GM12878 (cell line): Measurements from ENCODE around the gene LRRC56. TPM values are rescaled to one million over a fixed set of nuclear protein-coding genes. Genes with fewer than 3 reads are reported as not detected.
A peak's percentile ranks its signal among the peaks of the same experiment; 100 is the strongest.

Experiments
- ATAC-seq: fragments of 200-7000 bp; cut with Tn5 transposase; 3 replicates; pipeline ENCODE4 v1.9.1; 2020; ENCODE audit warnings: mild to moderate bottlenecking, moderate library complexity
- BruUV-seq: library from RNA; stranded (reverse); fragments of 400-500 nt; replicated peaks from 2 replicates; lab custom pipeline; 2021; lab: Mats Ljungman, UMichigan
- CTCF ChIA-PET: fragments of 300-600 bp; sonication (Branson Sonifier 250); formaldehyde crosslinking; extraction: SDS; loops from one replicate; lab custom pipeline; 2021; ENCODE audit warnings: inconsistent platforms; lab: Yijun Ruan, JAX
- POLR2A ChIA-PET: fragments of 350-600 bp; formaldehyde crosslinking; extraction: SDS; loops from one replicate; lab custom pipeline; 2021; ENCODE audit warnings: inconsistent platforms; lab: Charles Lee
- RAD21 ChIA-PET: fragments of 300-600 bp; sonication (Branson Sonifier 250); formaldehyde crosslinking; loops from one replicate; lab custom pipeline; 2023; ENCODE audit warnings: antibody characterized with exemption; ENCODE audit not compliant: unreplicated experiment; lab: Charles Lee
- SMC1A ChIA-PET: fragments of 300-600 bp; sonication (Branson Sonifier 250); formaldehyde crosslinking; loops from one replicate; lab custom pipeline; 2023; ENCODE audit not compliant: unreplicated experiment, uncharacterized antibody; lab: Charles Lee
- DNase-seq: peaks from one replicate; pipeline ENCODE4 v3.0.0-alpha.2; 2011; ENCODE audit warnings: low read depth, low spot score
- FAIRE-seq: peaks from 3 replicates; lab custom pipeline; 2011; peaks lifted over from hg19 to GRCh38; lab: Jason Lieb, UNC
- H2AFZ ChIP-seq: 2 replicates; pipeline ENCODE4 v1.6.0; 2011; ENCODE audit warnings: low read depth, low read length, control low read depth; ENCODE audit not compliant: control insufficient read depth
- H3K27ac ChIP-seq: 2 replicates; pipeline ENCODE4 v1.5.1; 2011; ENCODE audit warnings: control low read depth; ENCODE audit not compliant: control insufficient read depth, insufficient read depth
- H3K27me3 ChIP-seq, 2 experiments: replicated peaks in 1 of 2; 2 replicates each; pipeline versions ENCODE4 v1.6.0 to v1.6.1; 2011; ENCODE audit warnings: low read length in 1 of 2; ENCODE audit not compliant: control insufficient read depth in 2 of 2, insufficient read depth in 2 of 2
- H3K36me3 ChIP-seq, 2 experiments: 2 replicates each; pipeline ENCODE4 v1.5.1; 2011; ENCODE audit warnings: low read length in 1 of 2; ENCODE audit not compliant: control insufficient read depth in 2 of 2, insufficient read depth in 2 of 2
- H3K4me1 ChIP-seq: 2 replicates; pipeline ENCODE4 v1.6.1; 2011; ENCODE audit warnings: mild to moderate bottlenecking, low read length, moderate library complexity, mixed read lengths; ENCODE audit not compliant: control insufficient read depth, insufficient read depth
- H3K4me2 ChIP-seq: 2 replicates; pipeline ENCODE4 v1.6.0; 2011; ENCODE audit warnings: control low read depth; ENCODE audit not compliant: control insufficient read depth, insufficient read depth
- H3K4me3 ChIP-seq: fragments of 200-600 bp; sonication (generic); 2 replicates; pipeline ENCODE4 v1.5.1; 2016
- H3K79me2 ChIP-seq: 2 replicates; pipeline ENCODE4 v1.6.0; 2011; ENCODE audit warnings: low read length; ENCODE audit not compliant: control insufficient read depth, insufficient read depth
- H3K9ac ChIP-seq: 2 replicates; pipeline ENCODE4 v1.8.0; 2011; ENCODE audit warnings: low read length, control low read depth, mixed read lengths; ENCODE audit not compliant: control insufficient read depth, insufficient read depth
- H3K9me3 ChIP-seq: replicated peaks from 3 replicates; pipeline ENCODE4 v1.5.1; 2011; ENCODE audit warnings: mild to moderate bottlenecking, low read length; ENCODE audit not compliant: control insufficient read depth, insufficient read depth
- H4K20me1 ChIP-seq: 2 replicates; pipeline ENCODE4 v1.6.0; 2011; ENCODE audit not compliant: control insufficient read depth, insufficient read depth
- BACH1 ChIP-seq: fragments of 450-650 bp; IDR thresholded peaks from 2 replicates; pipeline ENCODE4 v1.6.1; 2017; ENCODE audit warnings: mild to moderate bottlenecking, borderline replicate concordance
- BCL11A ChIP-seq: IDR thresholded peaks from 2 replicates; pipeline ENCODE4 v1.6.1; 2011; ENCODE audit warnings: low read depth, low read length
- DPF2 ChIP-seq: fragments of 450-650 bp; IDR thresholded peaks from 2 replicates; pipeline ENCODE4 v1.6.1; 2017; ENCODE audit warnings: mild to moderate bottlenecking
- GATAD2B ChIP-seq: fragments of 450-650 bp; conservative IDR thresholded peaks from 2 replicates; pipeline ENCODE4 v1.6.1; 2017; ENCODE audit warnings: low read depth, mild to moderate bottlenecking, moderate library complexity
- HDAC6 ChIP-seq: fragments of 200-600 bp; sonication (generic); IDR thresholded peaks from one replicate; pipeline ENCODE4 v1.8.0; 2017; ENCODE audit warnings: antibody characterized with exemption; ENCODE audit not compliant: unreplicated experiment
- IKZF1 ChIP-seq: fragments of 450-650 bp; conservative IDR thresholded peaks from 2 replicates; pipeline ENCODE4 v1.6.1; 2017; ENCODE audit warnings: antibody characterized with exemption, mild to moderate bottlenecking
- LARP7 ChIP-seq: fragments of 450-650 bp; IDR thresholded peaks from 2 replicates; pipeline ENCODE4 v1.6.1; 2017; ENCODE audit warnings: mild to moderate bottlenecking
- MYB ChIP-seq: fragments of 150-350 bp; IDR thresholded peaks from 2 replicates; pipeline ENCODE4 v1.6.1; 2014; ENCODE audit warnings: mild to moderate bottlenecking, low read depth, low read length, borderline replicate concordance
- NFXL1 ChIP-seq: fragments of 450-650 bp; IDR thresholded peaks from 2 replicates; pipeline ENCODE4 v1.6.1; 2017; ENCODE audit warnings: antibody characterized with exemption, mild to moderate bottlenecking, borderline replicate concordance
- NFYB ChIP-seq: IDR thresholded peaks from 2 replicates; pipeline ENCODE4 v1.6.1; 2011; ENCODE audit warnings: low read depth, mild to moderate bottlenecking, low read length, improper control_type of control experiment, moderate library complexity; ENCODE audit not compliant: insufficient read depth
- NR2C1 ChIP-seq: fragments of 450-650 bp; IDR thresholded peaks from 2 replicates; pipeline ENCODE4 v1.6.1; 2017; ENCODE audit warnings: antibody characterized with exemption, mild to moderate bottlenecking, moderate library complexity
- PAX8 ChIP-seq: fragments of 450-650 bp; IDR thresholded peaks from 2 replicates; pipeline ENCODE4 v1.6.1; 2017; ENCODE audit warnings: mild to moderate bottlenecking, moderate library complexity
- PKNOX1 ChIP-seq: fragments of 450-650 bp; IDR thresholded peaks from 2 replicates; pipeline ENCODE4 v1.6.1; 2016; ENCODE audit warnings: mild to moderate bottlenecking
- RB1 ChIP-seq: fragments of 450-650 bp; formaldehyde crosslinking; IDR thresholded peaks from 2 replicates; pipeline ENCODE4 v1.6.1; 2017; ENCODE audit warnings: mild to moderate bottlenecking, borderline replicate concordance
- REST ChIP-seq: IDR thresholded peaks from 2 replicates; pipeline ENCODE4 v1.6.1; 2012; ENCODE audit warnings: mild to moderate bottlenecking, low read depth, low read length
- SMARCA5 ChIP-seq: fragments of 450-650 bp; IDR thresholded peaks from 2 replicates; pipeline ENCODE4 v1.6.1; 2017; ENCODE audit warnings: mild to moderate bottlenecking
- TAF1 ChIP-seq: IDR thresholded peaks from 2 replicates; pipeline ENCODE4 v1.6.1; 2011; ENCODE audit warnings: mild to moderate bottlenecking, low read depth, low read length, borderline replicate concordance
- ZBED1 ChIP-seq: IDR thresholded peaks from 2 replicates; pipeline ENCODE4 v1.6.1; 2016; ENCODE audit warnings: borderline replicate concordance
- WGBS: methylation state at CpG from one replicate; pipeline ENCODE4 v1.1.6; 2016; ENCODE audit warnings: low lambda C conversion rate; ENCODE audit not compliant: insufficient replicate concordance, insufficient coverage; ENCODE audit errors: missing lambda C conversion rate; 5-methylcytosine and 5-hydroxymethylcytosine counted together
- in situ Hi-C: fragments of 300-500 bp; cut with MboI; formaldehyde crosslinking; loops from 9 replicates; pipeline ENCODE4 v1.14.3; 2018; ENCODE audit warnings: mixed read lengths
- intact Hi-C: fragments of 100-400 bp; cut with micrococcal nuclease; formaldehyde crosslinking; loops from one replicate; pipeline ENCODE4 v1.14.2; 2022; ENCODE audit not compliant: unreplicated experiment
- polyA plus RNA-seq, 11 experiments: library from polyadenylated mRNA; depleted of rRNA in 4 of 11; unstranded in 6 of 11; stranded (reverse) in 5 of 11; fragments of >200 nt; fragmentation: Nextera tagmentation in 4 of 11; fragmentation: Illumina TruSeq in 1 of 11; extraction: Ambion mirVana in 4 of 11; extraction: Trizol in 1 of 11; gene quantifications; 1 replicate in 1 of 11; 2 replicates in 10 of 11; pipeline versions ENCODE4 v1.2.1 to v1.2.3, GENCODE V29; 2011 to 2016; ENCODE audit warnings: inconsistent platforms in 2 of 11, missing spikeins in 2 of 11, low read depth in 1 of 11
- total RNA-seq, 4 experiments: library from RNA; depleted of rRNA in 3 of 4; stranded (reverse); fragments of >200 nt in 3 of 4; fragmentation: Illumina TruSeq in 1 of 4; extraction: Trizol in 1 of 4; gene quantifications; 2 replicates each; pipeline versions ENCODE4 v1.2.1 to v1.2.3, GENCODE V29; 2013 to 2021

Gene LRRC56
- total and polyA plus RNA-seq, 10 of the 15 experiments (the other 5 are each of a cell fraction or from before 2014, with no cell fraction given), result 0.02 to 1.9 (median 0.75) TPM; not detected in 1

GRCh38 chr11:574632-575312, 37.4 kb downstream of the LRRC56 start (continued):
- TF ChIP-seq REST (no peak), TAF1 (no peak), PKNOX1 (no peak)

DNA sequence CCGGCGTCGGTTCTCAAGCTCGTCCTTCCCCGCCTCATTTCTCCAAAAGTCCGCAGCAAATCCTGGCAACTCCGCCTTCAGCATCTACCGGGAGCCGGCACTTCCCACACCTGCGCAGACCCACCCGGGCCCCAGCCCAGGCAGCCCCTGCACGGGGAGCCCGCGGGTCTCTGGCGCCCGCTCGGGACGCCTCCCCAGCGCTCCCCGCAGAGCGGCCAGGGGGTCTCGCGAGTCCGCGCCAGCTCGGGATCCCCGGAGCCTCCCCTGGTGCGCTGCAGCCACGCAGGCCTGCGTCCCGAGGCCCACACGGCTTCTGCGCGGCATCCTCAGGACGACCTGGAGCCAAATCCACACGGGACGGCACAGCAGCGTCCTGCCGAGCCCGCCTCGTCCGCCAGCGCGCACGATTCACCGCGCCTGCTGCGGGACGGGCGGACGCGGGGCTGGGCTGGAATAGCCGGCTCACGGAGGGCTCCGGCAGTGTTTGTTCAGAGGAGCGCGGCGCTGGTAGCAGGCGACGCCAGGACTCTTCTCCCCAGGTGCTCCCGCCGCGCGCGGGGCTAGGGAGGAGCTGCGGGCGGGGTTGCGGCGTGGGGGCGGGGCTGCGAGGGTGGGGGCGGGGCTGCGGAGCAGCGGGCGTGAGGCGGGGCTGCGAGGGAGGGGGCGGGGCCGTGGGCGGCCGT, 38.1 kb downstream of the LRRC56 start:
- ChIA-PET RAD21 (interaction anchor here (0.7 to 1.5 kb wide), 7 partner anchors 19 to 150 kb away, joined by 3 to 6 read pairs (median 5); partner anchors contain the start of genes DEAF1, HRAS and TMEM80), POLR2A (interaction anchor here (0.6 to 1.2 kb wide), 12 partner anchors 10 to 235 kb away, joined by 3 to 15 read pairs (median 4); partner anchors contain the start of genes DEAF1, HRAS, IRF7 and LRRC56), CTCF (interaction anchor here (0.7 to 1.5 kb wide), 4 partner anchors 40 to 149 kb away, joined by 3 to 6 read pairs (median 4); partner anchors contain the start of gene HRAS), SMC1A (interaction anchor here (0.7 to 0.9 kb wide), 3 partner anchors 38 to 120 kb away, joined by 3 read pairs; partner anchors contain the start of genes HRAS and TMEM80)
- intact Hi-C loops (no loop called here), in situ Hi-C loops (no loop called here)
- H3K4me3 ChIP-seq, result peak overlapping the region; percentile 77
- peaks cover 25% of the 10 kb centered on the region for H4K20me1 ChIP-seq
- TF ChIP-seq MYB (no peak), ZBED1 (no peak), PAX8 (no peak), BACH1 (peak; percentile 84), NFYB (no peak), GATAD2B (peak; percentile 57; the same call in 1 of the 2 replicates), DPF2 (peak; percentile 49), BCL11A (no peak), RB1 (0 out of 2 replicates have a peak, but pooled peaks have one; percentile 35), HDAC6 (peak; percentile 54), NFXL1 (peak; percentile 54; the same call in 1 of the 2 replicates), NR2C1 (no peak), IKZF1 (peak; percentile 36), SMARCA5 (peak; percentile 13; the same call in 1 of the 2 replicates), LARP7 (peak; percentile 84)
- peaks cover 41% of the 10 kb centered on the region for H3K79me2 ChIP-seq
- no peak for FAIRE-seq
- H3K27ac ChIP-seq, result no peak overlapping the region
- no TSS peak for BruUV-seq
- peak overlapping the region; percentile 47 for H3K9ac ChIP-seq
- 6% methylated on average over 65 of the region's 81 CpGs for WGBS
- ATAC-seq, result peak; percentile 41
- peak overlapping the region; percentile 97 for H3K4me2 ChIP-seq
- H3K36me3 ChIP-seq, result peaks cover 0 to 2% of the 10 kb centered on the region in 2 experiments
- peaks cover 0 to 3% of the 10 kb centered on the region in 2 experiments; a peak in 2 of 4 replicates for H3K27me3 ChIP-seq
- H3K4me1 ChIP-seq, result peaks cover 16% of the 10 kb centered on the region
- H2AFZ ChIP-seq, result peak overlapping the region; percentile 90
- H3K9me3 ChIP-seq, result no peaks in the 10 kb centered on the region
- DNase-seq, result no peak
